ENCODE data around the gene AHCYL2. TPM values are rescaled to one million over a fixed set of nuclear protein-coding genes. Genes with fewer than 3 reads are reported as not detected.

The AHCYL2 gene
- 5.5 to 7.8 TPM (median 7.3 TPM) in 5 replicates for total RNA-seq (2022; extraction: Qiagen RNA extraction; ENCODE audit: low read depth)

DNA sequence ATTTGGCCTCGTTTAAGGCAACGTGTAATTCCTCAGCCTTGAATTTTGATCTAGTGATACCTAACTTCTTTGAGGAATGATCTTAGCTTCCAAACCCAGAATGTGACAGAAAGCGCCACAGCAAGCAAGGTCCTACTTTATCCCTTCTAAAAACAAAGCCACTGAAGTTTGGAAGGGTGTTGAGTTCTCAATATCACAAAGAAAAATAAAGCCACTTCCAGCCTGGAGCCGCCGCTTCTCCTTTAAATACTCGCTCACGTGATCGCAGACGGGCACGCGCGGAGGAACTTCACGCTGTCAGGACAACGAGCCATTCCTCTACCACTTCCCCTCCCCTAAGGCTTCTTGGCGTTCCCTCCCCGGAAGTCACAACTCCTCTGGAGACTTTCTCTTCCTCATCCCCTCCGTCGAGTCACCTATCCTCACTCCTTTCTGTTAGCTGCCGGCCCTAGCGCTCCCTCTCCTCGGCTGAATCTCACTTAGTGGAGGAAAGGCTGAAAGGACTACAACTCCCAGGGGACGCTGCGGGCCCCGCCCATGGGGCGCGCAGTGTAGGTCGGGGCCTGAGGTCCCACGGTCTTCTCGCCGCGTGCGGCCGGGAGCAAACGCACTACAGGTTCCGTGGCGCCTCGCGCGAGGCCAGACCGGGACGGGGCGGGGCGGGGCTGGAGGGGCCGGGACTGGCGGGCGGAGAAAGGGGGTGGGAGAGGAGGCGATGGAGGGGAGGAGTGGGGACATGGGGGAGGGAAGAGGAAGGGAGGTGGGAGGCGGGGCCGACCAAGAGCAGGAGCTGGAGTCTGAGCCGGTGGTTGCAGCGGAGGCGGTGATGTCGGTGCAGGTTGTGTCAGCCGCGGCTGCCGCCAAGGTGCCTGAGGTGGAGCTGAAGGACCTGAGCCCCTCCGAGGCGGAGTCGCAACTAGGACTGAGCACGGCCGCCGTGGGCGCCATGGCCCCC lies at the start of gene AHCYL2:
AHCYL2 (plus strand) TSS at position 780 of the 955 bp plus-strand sequence.

DNA sequence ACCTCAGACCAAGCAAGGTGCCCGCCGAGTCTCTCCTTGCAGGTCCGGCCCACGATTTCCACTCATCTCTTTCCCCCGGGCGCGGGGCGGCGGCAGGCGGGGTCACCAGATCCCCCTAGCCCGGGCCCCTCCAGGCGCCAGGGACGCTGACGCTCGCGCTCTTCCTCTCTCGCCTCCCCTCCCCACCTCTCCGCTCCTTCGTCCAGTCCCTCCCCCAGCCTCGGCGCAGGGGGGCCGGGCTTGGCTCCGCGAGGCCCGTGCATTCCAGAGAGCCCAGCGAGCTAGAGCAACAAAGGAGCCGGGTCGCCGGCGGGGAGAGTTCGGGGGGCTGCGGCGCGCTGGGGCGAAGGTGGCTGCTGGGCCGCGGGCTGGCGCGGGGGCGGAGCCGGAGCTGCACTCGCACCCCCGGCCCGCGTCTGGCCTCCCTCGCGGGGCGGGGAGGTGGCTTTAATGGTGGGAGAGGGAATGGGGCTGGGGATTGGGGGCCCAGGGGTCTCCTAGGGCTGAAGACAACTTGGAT lies 36.4 kb upstream of the AHCYL2 start, which contains the start of gene SMO:
SMO (plus strand) TSS at position 262 of the 520 bp plus-strand sequence. CDS start 519 bp downstream, outside the sequence.

DNA sequence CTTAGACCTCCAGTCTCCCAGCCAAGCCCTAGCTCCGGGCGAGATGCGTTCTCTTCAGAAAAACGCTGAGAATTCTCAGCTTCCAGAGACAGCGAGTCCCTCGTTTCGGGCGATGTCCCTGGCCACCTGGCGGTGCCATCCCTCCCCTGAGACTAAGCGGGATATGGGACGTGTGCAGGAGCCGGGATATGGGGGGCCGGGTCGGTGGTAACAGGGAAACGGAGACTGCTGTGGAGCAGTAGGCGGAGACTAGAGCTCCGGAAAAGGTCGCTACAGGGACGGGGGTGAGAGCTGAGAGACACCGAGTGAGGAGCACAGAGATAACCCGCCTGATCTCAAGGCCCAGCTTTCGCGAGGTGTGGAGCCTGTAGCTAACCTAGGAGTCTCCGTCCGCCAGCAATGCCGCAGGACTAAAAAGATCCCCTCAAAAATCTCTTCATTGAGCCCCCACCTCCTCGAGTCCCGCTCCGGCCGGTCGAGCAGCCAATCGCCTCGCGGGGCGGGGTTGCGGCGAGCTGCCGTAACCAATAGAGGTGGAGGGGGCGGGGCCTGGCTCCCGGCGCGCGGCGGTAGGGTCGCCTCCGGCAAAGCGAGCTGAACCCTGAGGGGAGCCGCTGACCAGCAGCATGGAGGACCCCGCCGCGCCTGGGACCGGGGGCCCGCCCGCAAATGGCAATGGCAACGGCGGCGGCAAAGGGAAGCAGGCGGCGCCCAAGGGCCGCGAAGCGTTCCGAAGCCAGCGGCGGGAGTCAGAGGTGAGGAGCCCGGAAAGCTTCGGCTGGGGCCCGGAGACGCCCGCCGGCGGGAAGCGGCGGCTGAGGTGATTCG lies 209.2 kb downstream of the AHCYL2 start, which contains the start of gene STRIP2:
STRIP2 (plus strand) TSS at position 586 of the 828 bp plus-strand sequence; CDS start at position 627, 41 bp downstream.

Other genes with a start within 250 kb of the AHCYL2 start
- 43.0 to 48.7 TPM (median 45.8 TPM) in 5 replicates for gene TNPO3, start 169.9 kb upstream of the AHCYL2 start, total RNA-seq (2022; extraction: Qiagen RNA extraction; ENCODE audit: low read depth)
- 4.6 to 6.8 TPM (median 6.1 TPM) in 5 replicates for gene TSPAN33, start 80.3 kb upstream of the AHCYL2 start, total RNA-seq (2022; extraction: Qiagen RNA extraction; ENCODE audit: low read depth)
- 14.3 to 20.2 TPM (median 16.5 TPM) in 5 replicates for gene SMO, start 36.4 kb upstream of the AHCYL2 start, total RNA-seq (2022; extraction: Qiagen RNA extraction; ENCODE audit: low read depth)
- gene STRIP2, start 209.4 kb downstream of the AHCYL2 start, total RNA-seq (2022; extraction: Qiagen RNA extraction; ENCODE audit: low read depth): 6.3 to 9.2 TPM (median 7.7 TPM) in 5 replicates